Measurements from ENCODE around the gene NXPH2. TPM values are rescaled to one million over a fixed set of nuclear protein-coding genes. Genes with fewer than 3 reads are reported as not detected.

NXPH2 gene
- total RNA-seq: not detected

- ATAC-seq: no peak
Observed at GRCh38 chr2:138779781-138780445, at the start of gene NXPH2. Gene NXPH2 (minus strand): TSS chr2:138780390. CDS start chr2:138780241, 149 bp downstream.

- ATAC-seq: no peak
Observed at GRCh38 chr2:138829326-138829919, 49.2 kb upstream of the NXPH2 start.

- ATAC-seq: peak; percentile 72
Observed at GRCh38 chr2:138827426-138828054, 47.4 kb upstream of the NXPH2 start.

GRCh38 chr2:138823666-138824065 is 43.5 kb upstream of the NXPH2 start:
- ATAC-seq: no peak

GRCh38 chr2:138819964-138820363 is 39.8 kb upstream of the NXPH2 start:
- no peak for ATAC-seq

- no peak for ATAC-seq
Observed at GRCh38 chr2:138818556-138818955, 38.4 kb upstream of the NXPH2 start.

- no peak for ATAC-seq
Observed at GRCh38 chr2:138814123-138814898, 34.1 kb upstream of the NXPH2 start.

- ATAC-seq: no peak
Observed at GRCh38 chr2:138811431-138811830, 31.2 kb upstream of the NXPH2 start.

- ATAC-seq: no peak
Observed at GRCh38 chr2:138794724-138795123, 14.5 kb upstream of the NXPH2 start.

- ATAC-seq: peak; percentile 35
Observed at GRCh38 chr2:138787053-138787666, 7.0 kb upstream of the NXPH2 start.

GRCh38 chr2:138782383-138782782 is 2.2 kb upstream of the NXPH2 start:
- no peak for ATAC-seq

- ATAC-seq: no peak
Observed at GRCh38 chr2:138780908-138781307, 718 bp upstream of the NXPH2 start.

GRCh38 chr2:138780446-138780880 is 273 bp upstream of the NXPH2 start:
- ATAC-seq: no peak

GRCh38 chr2:138779406-138779780 is 797 bp downstream of the NXPH2 start:
- no peak for ATAC-seq

- no peak for ATAC-seq
Observed at GRCh38 chr2:138777996-138778395, 2.2 kb downstream of the NXPH2 start.

GRCh38 chr2:138775736-138776135 is 4.5 kb downstream of the NXPH2 start:
- ATAC-seq: no peak

- ATAC-seq: no peak
Observed at GRCh38 chr2:138771534-138771933, 8.7 kb downstream of the NXPH2 start.

- ATAC-seq: no peak
Observed at GRCh38 chr2:138767101-138767500, 13.1 kb downstream of the NXPH2 start.

- ATAC-seq: no peak
Observed at GRCh38 chr2:138766464-138766863, 13.7 kb downstream of the NXPH2 start.

GRCh38 chr2:138763971-138764370 is 16.2 kb downstream of the NXPH2 start:
- ATAC-seq: no peak

GRCh38 chr2:138762533-138762932 is 17.7 kb downstream of the NXPH2 start:
- no peak for ATAC-seq

- ATAC-seq: no peak
Observed at GRCh38 chr2:138760676-138761075, 19.5 kb downstream of the NXPH2 start.

- ATAC-seq: no peak
Observed at GRCh38 chr2:138757384-138757783, 22.8 kb downstream of the NXPH2 start.

Measured in esophagus mucosa (tissue), 1 donor.